Gastrocnemius medialis (tissue), 4 donors: Measurements from ENCODE around the gene VOPP1. TPM values are rescaled to one million over a fixed set of nuclear protein-coding genes. Genes with fewer than 3 reads are reported as not detected.
"Not testable (repeated sequence)": the region's sequence is repeated elsewhere in the genome, so short reads cannot be mapped to it uniquely, and the experiment has no call there.

Experiments used
- ATAC-seq, 2 donors: fragments of 150-250 bp; one replicate each; pipeline ENCODE4 v1.9.1; 2016
- DNase-seq, 2 donors: peaks; one replicate each; pipeline ENCODE4 v3.0.0-alpha.2; 2019
- H3K27ac ChIP-seq, 4 donors: fragments of 200-600 bp; sonication (generic); 1 replicate in 1 of 4; 2 replicates in 3 of 4; pipeline ENCODE4 v1.5.1; 2016 to 2018; ENCODE audit warnings: mild to moderate bottlenecking in 2 of 4, moderate library complexity in 1 of 4
- H3K27me3 ChIP-seq, 3 donors: fragments of 200-600 bp; sonication (generic) in 2 of 3; 1 replicate in 1 of 3; 2 replicates in 2 of 3; pipeline versions ENCODE4 v1.5.1 to v1.6.0; 2016 to 2019; ENCODE audit warnings: mild to moderate bottlenecking in 1 of 3, moderate library complexity in 1 of 3
- H3K36me3 ChIP-seq, 2 donors: fragments of 200-600 bp; sonication (generic) in 1 of 2; one replicate each; pipeline ENCODE4 v1.5.1; 2017 to 2018
- H3K4me1 ChIP-seq, 2 donors: fragments of 200-600 bp; sonication (generic) in 1 of 2; one replicate each; pipeline ENCODE4 v1.5.1; 2016 to 2017; ENCODE audit warnings: mild to moderate bottlenecking in 2 of 2
- H3K4me3 ChIP-seq, 4 donors: fragments of 200-600 bp; sonication (generic) in 3 of 4; 1 replicate in 1 of 4; 2 replicates in 3 of 4; pipeline ENCODE4 v1.5.1; 2016 to 2019; ENCODE audit warnings: mild to moderate bottlenecking in 2 of 4
- H3K9me3 ChIP-seq, 3 donors: fragments of 200-600 bp; sonication (generic) in 2 of 3; 1 replicate in 1 of 3; 2 replicates in 2 of 3; pipeline ENCODE4 v1.5.1; 2016 to 2019
- POLR2A ChIP-seq, 2 donors: fragments of 450-650 bp; IDR thresholded peaks; one replicate each; pipeline ENCODE4 v1.6.1; 2017; ENCODE audit warnings: antibody characterized with exemption in 2 of 2, mild to moderate bottlenecking in 2 of 2, moderate library complexity in 2 of 2
- in situ Hi-C, 4 donors: fragments of 200-750 bp; cut with MboI; loops; one replicate each; pipeline versions ENCODE4 v1.15.0 to v1.8.0; 2017; ENCODE audit warnings: low sequenced_read_pairs in 4 of 4
- intact Hi-C: fragments of 100-400 bp; cut with DNase I; formaldehyde crosslinking; loops from one replicate; pipeline ENCODE4 v1.15.1; 2023; ENCODE audit warnings: low total_unique reads
- total RNA-seq, 4 donors: library from RNA; depleted of rRNA; stranded (reverse); fragments of >200 nt; gene quantifications; one replicate each; pipeline versions ENCODE4 v1.1.0 to v1.2.3, GENCODE V29; 2016
- TF ChIP-seq, protein P1 (sequence below), 5 experiments: fragments of 450-650 bp in 3 of 5; fragments of 200-600 bp in 2 of 5; sonication (generic) in 2 of 5; IDR thresholded peaks in 4 of 5; conservative IDR thresholded peaks in 1 of 5; 1 replicate in 4 of 5; 2 replicates in 1 of 5; pipeline ENCODE4 v1.5.1; 2016 to 2019; ENCODE audit warnings: antibody characterized with exemption in 5 of 5, mild to moderate bottlenecking in 3 of 5, moderate library complexity in 3 of 5

VOPP1 gene
- total RNA-seq, 4 donors from 2014 or later: 17.3 to 27.9 (median 26.5) TPM

DNA sequence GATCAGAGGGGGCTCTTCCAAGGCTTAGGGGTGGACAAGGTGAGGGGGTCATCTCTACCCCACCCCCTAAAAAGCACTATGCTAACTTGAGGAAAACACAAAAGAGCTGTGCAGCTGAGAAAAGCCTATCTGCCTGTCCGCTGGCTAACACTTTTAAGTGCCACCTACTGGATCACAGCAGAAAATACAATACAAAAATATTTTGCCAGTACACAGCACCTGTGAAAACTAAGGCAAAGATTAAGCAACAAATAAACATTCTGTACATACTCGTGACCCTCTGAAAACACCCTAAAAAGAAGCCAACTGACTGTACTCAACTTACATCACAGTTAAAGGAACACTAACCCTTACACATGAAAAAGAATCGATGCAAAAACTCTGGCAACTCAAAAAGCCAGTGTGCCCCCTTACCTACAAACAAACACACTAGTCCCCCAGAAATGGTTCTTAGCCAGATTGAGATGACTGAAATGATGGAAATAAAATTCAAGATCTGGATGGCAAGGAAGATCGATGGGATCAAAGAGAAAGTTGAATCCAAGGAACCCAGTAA is 25.7 kb upstream of the VOPP1 start:
- peak; percentile 49 to 77 for ATAC-seq

DNA sequence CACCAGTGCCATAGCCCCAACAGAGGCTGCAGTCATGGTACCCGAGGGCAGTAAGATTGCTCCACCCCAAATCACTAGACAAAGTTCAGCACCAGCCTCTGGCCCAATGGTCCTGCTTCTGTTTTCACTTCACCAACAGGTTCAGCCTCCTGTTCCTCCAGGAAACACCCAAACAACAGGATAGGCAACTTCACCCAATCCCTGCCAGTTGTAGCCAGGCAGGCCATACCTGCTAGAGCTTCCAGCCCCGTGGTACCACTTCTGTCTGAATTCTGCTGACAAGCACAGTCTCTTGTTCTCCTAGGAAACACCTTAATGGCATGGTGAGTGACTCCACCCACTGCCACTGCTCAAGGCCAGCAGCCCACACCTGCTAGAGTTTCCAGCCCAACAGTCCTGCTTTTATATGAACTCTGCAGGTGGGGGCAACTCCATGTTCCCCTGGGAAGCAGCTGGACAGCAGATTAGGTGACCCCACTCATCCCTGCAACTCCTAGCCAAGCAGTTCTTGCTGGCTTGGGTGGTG is 25.0 kb upstream of the VOPP1 start:
- H3K27ac ChIP-seq, H3K27me3 ChIP-seq, DNase-seq, H3K4me3 ChIP-seq, ATAC-seq, H3K36me3 ChIP-seq, H3K9me3 ChIP-seq: not testable (repeated sequence)
- intact Hi-C loops: loop anchor here (5.0 kb wide), 1 partner anchor 160 kb away; no protein-coding TSS in a partner anchor
- in situ Hi-C loops: loop anchor here in 3 of 4 donors (5.0 to 25.0 kb wide), 4 partner anchors 92 to 310 kb away; no protein-coding TSS in a partner anchor
- H3K4me1 ChIP-seq: peaks cover 10 to 12% of the 10 kb centered on the region in 2 donors

More for the DNA sequence above, 25.7 kb upstream of the VOPP1 start:
- not testable (repeated sequence) for H3K4me1 ChIP-seq, H3K27me3 ChIP-seq, H3K27ac ChIP-seq, H3K9me3 ChIP-seq, H3K4me3 ChIP-seq, DNase-seq, H3K36me3 ChIP-seq
- intact Hi-C loops: loop anchor here (1.0 to 5.0 kb wide), 3 partner anchors 48 to 161 kb away; no protein-coding TSS in a partner anchor
- in situ Hi-C loops: loop anchor here in 3 of 4 donors (5.0 to 25.0 kb wide), 4 partner anchors 93 to 311 kb away; no protein-coding TSS in a partner anchor
- TF ChIP-seq, protein P1, sequence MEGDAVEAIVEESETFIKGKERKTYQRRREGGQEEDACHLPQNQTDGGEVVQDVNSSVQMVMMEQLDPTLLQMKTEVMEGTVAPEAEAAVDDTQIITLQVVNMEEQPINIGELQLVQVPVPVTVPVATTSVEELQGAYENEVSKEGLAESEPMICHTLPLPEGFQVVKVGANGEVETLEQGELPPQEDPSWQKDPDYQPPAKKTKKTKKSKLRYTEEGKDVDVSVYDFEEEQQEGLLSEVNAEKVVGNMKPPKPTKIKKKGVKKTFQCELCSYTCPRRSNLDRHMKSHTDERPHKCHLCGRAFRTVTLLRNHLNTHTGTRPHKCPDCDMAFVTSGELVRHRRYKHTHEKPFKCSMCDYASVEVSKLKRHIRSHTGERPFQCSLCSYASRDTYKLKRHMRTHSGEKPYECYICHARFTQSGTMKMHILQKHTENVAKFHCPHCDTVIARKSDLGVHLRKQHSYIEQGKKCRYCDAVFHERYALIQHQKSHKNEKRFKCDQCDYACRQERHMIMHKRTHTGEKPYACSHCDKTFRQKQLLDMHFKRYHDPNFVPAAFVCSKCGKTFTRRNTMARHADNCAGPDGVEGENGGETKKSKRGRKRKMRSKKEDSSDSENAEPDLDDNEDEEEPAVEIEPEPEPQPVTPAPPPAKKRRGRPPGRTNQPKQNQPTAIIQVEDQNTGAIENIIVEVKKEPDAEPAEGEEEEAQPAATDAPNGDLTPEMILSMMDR (IDR thresholded peaks at IDR 0.05 in 4 of 5, conservative IDR thresholded peaks at IDR 0.05 in 1 of 5): peak; percentile 45 to 55 (median 50)

DNA sequence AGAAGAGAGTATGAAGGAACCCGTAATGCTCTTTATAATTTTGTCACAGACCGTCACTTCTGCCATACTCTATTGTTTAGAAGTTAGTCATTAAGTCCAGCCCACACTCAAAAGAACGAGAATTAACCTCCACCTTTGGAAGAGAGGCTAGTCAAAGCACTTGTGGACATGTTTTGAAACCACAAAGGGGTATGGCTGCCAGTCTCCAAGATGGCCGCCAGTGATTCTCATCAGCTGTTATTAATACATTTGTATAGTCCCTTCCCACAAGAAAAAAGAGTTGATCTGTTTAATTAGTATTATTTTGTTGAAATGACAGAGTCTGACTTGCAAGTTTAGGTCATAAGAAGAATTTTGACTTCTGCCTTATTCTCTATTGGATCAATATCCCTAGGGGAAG is 23.2 kb upstream of the VOPP1 start:
- DNase-seq (no peak), ATAC-seq (no peak)
- Histone ChIP-seq H3K9me3 (no peaks in the 10 kb centered on the region), H3K36me3 (no peaks in the 10 kb centered on the region), H3K4me1 (peaks cover 10 to 12% of the 10 kb centered on the region in 2 donors), H3K27me3 (no peaks in the 10 kb centered on the region), H3K27ac (no peak overlapping the region), H3K4me3 (no peak overlapping the region)
- in situ Hi-C loops: loop anchor here in 3 of 4 donors (5.0 to 25.0 kb wide), 4 partner anchors 91 to 308 kb away; no protein-coding TSS in a partner anchor
- TF ChIP-seq POLR2A (IDR thresholded peaks at IDR 0.05): no peak
- TF ChIP-seq, protein P1 (IDR thresholded peaks at IDR 0.05 in 4 of 5, conservative IDR thresholded peaks at IDR 0.05 in 1 of 5): no peak
- intact Hi-C loops: loop anchor here (5.0 kb wide), 1 partner anchor 158 kb away; no protein-coding TSS in a partner anchor

DNA sequence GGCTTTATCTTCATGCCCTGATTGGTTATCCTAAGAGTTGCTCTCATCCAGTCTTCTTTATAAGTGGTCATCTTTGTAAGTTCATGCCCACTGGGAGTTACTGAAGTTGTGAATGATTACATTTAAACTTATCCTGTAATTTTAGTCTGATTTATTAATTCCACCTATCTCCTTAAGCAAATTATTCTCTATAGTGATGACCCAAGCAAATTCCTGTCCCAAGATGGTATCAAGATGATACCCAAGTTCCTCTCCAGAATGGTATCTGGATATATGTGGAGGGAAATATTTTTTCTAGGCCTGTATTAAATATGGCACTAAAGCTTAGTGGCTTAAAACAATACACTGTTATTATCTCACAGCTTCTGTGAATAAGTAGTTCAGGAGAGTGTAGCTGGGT is 22.6 kb upstream of the VOPP1 start:
- peaks cover 10 to 12% of the 10 kb centered on the region in 2 donors for H3K4me1 ChIP-seq
- no peak for DNase-seq
- H3K4me3 ChIP-seq: no peak overlapping the region
- H3K9me3 ChIP-seq: no peaks in the 10 kb centered on the region
- no peaks in the 10 kb centered on the region for H3K36me3 ChIP-seq
- ATAC-seq: no peak
- TF ChIP-seq, protein P1 (IDR thresholded peaks at IDR 0.05 in 4 of 5, conservative IDR thresholded peaks at IDR 0.05 in 1 of 5): no peak
- no peak for TF ChIP-seq POLR2A (IDR thresholded peaks at IDR 0.05)
- H3K27me3 ChIP-seq: no peaks in the 10 kb centered on the region
- H3K27ac ChIP-seq: no peak overlapping the region
- intact Hi-C loops: loop anchor here (5.0 kb wide), 1 partner anchor 158 kb away; no protein-coding TSS in a partner anchor
- in situ Hi-C loops: loop anchor here in 3 of 4 donors (5.0 to 25.0 kb wide), 4 partner anchors 90 to 308 kb away; no protein-coding TSS in a partner anchor

DNA sequence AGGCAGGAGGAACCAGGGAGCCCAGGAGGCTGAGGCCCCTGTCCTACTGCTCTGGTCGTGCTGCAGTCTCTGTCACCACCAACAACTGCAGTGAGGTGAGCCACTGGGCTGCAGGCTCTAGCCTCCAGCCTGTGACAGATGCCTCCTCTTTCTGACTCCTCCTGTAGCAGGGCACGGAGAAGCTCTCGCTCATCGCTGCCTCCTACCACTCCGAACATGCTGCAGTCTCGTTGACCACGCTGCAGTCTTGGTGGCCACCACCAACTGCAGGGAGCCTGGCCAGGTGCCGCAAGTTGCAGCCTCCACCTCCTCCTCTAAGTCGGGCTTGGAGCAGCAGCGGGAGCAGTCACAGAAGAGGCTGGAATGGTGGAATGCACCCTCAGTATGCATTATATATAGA is 22.1 kb upstream of the VOPP1 start:
- no peak for TF ChIP-seq POLR2A (IDR thresholded peaks at IDR 0.05)
- TF ChIP-seq, protein P1 (IDR thresholded peaks at IDR 0.05 in 4 of 5, conservative IDR thresholded peaks at IDR 0.05 in 1 of 5): no peak
- H3K27ac ChIP-seq: no peak overlapping the region
- ATAC-seq (no peak), DNase-seq (no peak)
- in situ Hi-C loops (loop anchor here in 3 of 4 donors (10.0 to 25.0 kb wide), 3 partner anchors 90 to 307 kb away; no protein-coding TSS in a partner anchor), intact Hi-C loops (no loop called here)
- no peak overlapping the region for H3K4me3 ChIP-seq
- H3K9me3 ChIP-seq: no peaks in the 10 kb centered on the region
- no peaks in the 10 kb centered on the region for H3K27me3 ChIP-seq
- H3K4me1 ChIP-seq: peaks cover 10 to 12% of the 10 kb centered on the region in 2 donors
- no peaks in the 10 kb centered on the region for H3K36me3 ChIP-seq
